Measurements from ENCODE around the gene HCK.

HCK gene

DNA sequence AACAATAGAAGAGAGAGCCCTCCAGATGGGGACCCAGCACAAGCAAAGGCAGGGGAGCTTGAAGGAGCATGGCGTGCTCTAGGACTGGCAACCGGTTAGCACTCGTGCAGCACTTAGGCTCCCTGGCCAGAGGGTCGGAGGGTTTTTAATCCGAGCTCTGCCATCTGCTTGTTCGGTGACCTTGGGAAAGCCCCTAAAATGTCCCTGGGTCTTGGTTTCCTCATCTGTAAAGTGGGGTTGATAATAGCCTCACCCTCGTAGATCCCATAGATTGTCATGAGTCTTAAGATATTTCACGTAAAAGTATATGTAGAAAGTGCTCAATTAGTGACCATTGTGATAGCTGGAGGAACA lies 16.6 kb upstream of the HCK start:
- TF ChIP-seq, protein P1, sequence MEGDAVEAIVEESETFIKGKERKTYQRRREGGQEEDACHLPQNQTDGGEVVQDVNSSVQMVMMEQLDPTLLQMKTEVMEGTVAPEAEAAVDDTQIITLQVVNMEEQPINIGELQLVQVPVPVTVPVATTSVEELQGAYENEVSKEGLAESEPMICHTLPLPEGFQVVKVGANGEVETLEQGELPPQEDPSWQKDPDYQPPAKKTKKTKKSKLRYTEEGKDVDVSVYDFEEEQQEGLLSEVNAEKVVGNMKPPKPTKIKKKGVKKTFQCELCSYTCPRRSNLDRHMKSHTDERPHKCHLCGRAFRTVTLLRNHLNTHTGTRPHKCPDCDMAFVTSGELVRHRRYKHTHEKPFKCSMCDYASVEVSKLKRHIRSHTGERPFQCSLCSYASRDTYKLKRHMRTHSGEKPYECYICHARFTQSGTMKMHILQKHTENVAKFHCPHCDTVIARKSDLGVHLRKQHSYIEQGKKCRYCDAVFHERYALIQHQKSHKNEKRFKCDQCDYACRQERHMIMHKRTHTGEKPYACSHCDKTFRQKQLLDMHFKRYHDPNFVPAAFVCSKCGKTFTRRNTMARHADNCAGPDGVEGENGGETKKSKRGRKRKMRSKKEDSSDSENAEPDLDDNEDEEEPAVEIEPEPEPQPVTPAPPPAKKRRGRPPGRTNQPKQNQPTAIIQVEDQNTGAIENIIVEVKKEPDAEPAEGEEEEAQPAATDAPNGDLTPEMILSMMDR (IDR thresholded peaks at IDR 0.05; ENCODE audit: low read depth, low read length) = no peak
- no peak overlapping the region for H3K4me3 ChIP-seq (ENCODE audit: low read depth, low read length)
- in situ Hi-C loops (cut with HindIII; ENCODE audit: low sequenced_read_pairs) = no loop called here
- DNase-seq (ENCODE audit: low read depth, low spot score) = no peak

DNA sequence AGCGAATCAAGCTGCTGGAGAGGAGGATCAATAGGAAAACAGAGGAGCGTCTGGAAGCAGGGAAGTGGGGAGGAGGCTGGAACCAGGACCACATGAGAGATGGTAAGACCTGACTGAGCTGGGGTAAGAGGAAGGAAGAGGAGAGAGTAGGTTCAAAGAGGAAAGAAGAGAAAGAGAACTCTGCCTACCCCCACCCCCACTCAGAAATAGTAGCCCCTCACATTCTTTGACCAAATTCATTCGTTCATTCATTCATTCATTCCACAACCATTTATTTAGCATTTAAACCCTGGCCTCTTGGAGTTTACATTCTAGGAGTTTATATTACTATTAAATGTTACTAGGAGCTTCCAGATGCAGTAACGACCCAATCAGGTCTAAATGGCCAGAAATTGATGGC lies 15.8 kb upstream of the HCK start:
- no peak overlapping the region for H3K4me3 ChIP-seq (ENCODE audit: low read depth, low read length)
- no peak for DNase-seq (ENCODE audit: low read depth, low spot score)
- TF ChIP-seq, protein P1 (IDR thresholded peaks at IDR 0.05; ENCODE audit: low read depth, low read length) = no peak
- in situ Hi-C loops (cut with HindIII; ENCODE audit: low sequenced_read_pairs) = no loop called here

DNA sequence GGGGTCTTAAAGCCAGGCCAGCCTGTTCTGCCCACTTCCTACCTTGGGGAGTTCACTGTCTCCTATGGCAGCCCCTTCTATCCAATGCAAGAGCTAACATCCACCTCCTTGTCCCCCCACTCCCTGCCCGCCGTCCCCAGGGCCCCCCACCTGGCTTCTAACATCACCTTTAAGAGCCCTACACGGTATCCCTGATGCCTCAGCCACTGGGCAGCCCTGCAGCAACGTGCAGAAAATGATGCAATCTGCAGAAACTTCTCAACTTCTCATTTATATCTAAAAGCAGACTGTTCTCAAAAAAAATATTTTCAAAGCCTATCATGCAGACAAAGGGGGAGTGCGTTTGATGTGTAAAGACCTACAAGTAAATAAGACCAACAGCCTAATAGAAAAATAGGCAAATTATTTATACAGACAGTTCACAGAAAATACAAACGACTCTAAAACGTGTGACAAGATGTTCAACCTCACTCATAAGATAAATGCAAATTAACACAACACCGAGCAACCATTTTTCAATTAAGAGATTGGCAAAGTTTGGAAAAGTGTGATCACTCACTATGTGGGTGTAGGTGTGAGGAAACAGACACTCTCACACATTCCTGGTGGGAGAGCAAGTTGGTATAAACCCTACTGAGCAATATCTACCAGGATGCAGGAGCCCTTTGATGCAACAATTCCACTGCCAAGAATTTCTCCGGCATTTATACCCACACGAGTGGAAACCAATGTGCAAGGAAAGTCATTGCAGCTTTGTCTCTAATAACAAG lies 15.1 kb upstream of the HCK start:
- TF ChIP-seq, protein P1 (IDR thresholded peaks at IDR 0.05; ENCODE audit: low read depth, low read length) = no peak
- in situ Hi-C loops (cut with HindIII; ENCODE audit: low sequenced_read_pairs) = no loop called here
- DNase-seq (ENCODE audit: low read depth, low spot score) = peak; percentile 12
- no peak overlapping the region for H3K4me3 ChIP-seq (ENCODE audit: low read depth, low read length)

DNA sequence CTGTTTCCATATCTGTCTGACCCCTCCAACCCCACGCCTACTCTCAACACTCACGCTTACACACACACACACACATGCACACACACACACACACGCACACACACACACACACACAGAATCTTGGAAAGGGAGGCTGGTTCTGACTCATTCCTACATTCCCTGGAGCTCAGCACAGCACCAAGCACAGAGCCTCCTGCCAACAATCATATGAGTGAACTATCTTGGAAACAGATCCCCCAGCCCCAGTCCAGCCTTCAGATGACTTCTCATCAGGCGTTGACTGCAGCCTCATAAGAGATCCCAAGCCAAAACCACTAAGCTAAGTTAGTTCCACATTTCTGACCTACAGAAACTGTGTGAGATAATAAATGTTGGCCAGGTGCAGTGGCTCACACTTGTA lies 14.1 kb upstream of the HCK start:
- TF ChIP-seq, protein P1 (IDR thresholded peaks at IDR 0.05; ENCODE audit: low read depth, low read length) = no peak
- H3K4me3 ChIP-seq (ENCODE audit: low read depth, low read length) = no peak overlapping the region
- peak; percentile 37 for DNase-seq (ENCODE audit: low read depth, low spot score)
- in situ Hi-C loops (cut with HindIII; ENCODE audit: low sequenced_read_pairs) = no loop called here

DNA sequence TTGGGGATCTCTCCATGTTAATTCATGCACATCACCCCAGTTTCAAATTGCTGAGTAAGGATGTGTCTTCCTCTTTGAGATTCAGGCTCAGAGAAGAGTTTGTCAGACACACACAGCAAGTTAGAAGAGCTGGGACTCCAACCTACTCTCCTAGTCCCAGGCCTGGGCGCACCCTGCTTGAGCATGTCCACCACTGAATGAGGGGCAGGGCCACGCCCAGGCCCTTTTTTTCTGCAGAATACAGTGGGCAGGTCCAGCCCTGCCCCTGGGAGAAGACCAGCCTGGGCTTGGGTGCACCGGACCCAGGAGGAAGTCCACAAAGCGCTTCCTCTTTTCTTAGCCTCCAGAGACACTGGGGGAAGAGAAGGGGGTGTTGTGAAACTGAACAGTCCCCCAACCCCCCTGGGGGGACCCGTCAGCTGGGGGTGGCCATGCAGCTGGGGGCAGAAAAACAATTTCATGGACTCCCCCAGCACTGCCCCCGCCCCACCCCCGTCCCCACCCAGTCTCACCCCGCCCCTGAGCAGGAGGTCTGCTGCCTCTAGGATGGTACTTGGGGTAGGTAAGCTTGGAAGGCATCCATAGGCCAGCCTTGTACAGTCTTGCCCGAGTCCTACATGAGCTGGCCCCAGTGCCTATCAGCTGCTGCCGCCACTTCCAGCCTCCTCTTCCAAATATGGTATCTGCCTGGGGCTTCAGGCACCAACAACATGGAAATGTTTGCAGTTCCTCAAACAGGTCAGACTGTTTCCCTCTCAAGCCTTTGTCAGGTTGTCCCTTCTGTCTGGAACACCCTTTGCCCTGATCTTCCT lies 11.7 kb upstream of the HCK start:
- DNase-seq (ENCODE audit: low read depth, low spot score) = no peak

DNA sequence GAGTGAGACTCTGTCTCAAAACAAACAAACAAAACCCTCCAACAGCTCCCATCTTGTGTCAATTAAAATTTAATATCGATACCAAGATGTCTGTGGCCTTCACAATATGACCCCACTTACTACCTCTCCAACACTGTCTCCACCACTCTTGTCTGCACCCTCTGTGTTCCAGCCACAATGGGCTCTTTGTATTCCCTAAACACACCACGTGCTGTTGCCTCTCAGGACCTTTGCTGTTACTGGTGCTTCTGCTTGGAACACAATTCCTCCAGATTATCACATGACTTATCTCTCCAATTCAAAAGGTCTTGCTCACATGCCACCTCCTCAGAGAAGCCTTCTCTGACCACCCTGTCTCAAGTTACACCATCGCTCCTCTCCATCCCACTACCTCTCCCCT lies 6.0 kb upstream of the HCK start:
- H3K4me3 ChIP-seq (ENCODE audit: low read depth, low read length) = no peak overlapping the region
- TF ChIP-seq, protein P1 (IDR thresholded peaks at IDR 0.05; ENCODE audit: low read depth, low read length) = no peak
- in situ Hi-C loops (cut with HindIII; ENCODE audit: low sequenced_read_pairs) = no loop called here
- no peak for DNase-seq (ENCODE audit: low read depth, low spot score)

More for the DNA sequence above, 11.7 kb upstream of the HCK start:
- TF ChIP-seq, protein P1 (IDR thresholded peaks at IDR 0.05; ENCODE audit: low read depth, low read length) = no peak
- H3K4me3 ChIP-seq (ENCODE audit: low read depth, low read length) = no peak overlapping the region
- in situ Hi-C loops (cut with HindIII; ENCODE audit: low sequenced_read_pairs) = no loop called here
